GM21447 (cell line): ENCODE results near the gene C1orf21.

ENCODE experiments used
- ATAC-seq: cut with Tn5 transposase; IDR thresholded peaks from one replicate; pipeline ENCODE4 v1.9.1; 2021; ENCODE audit not compliant: unreplicated experiment

Gene C1orf21

GRCh38 chr1:184553845-184554244, 167.0 kb downstream of the C1orf21 start:
- ATAC-seq = no peak

- ATAC-seq = no peak
These were observed 169.1 kb downstream of the C1orf21 start for GRCh38 chr1:184555665-184556641.

- no peak for ATAC-seq
These were observed 169.8 kb downstream of the C1orf21 start for GRCh38 chr1:184556665-184557064.

GRCh38 chr1:184557423-184558347, 170.9 kb downstream of the C1orf21 start:
- no peak for ATAC-seq

- ATAC-seq = no peak
These were observed 171.9 kb downstream of the C1orf21 start for GRCh38 chr1:184558691-184559090.

- no peak for ATAC-seq
These were observed 172.4 kb downstream of the C1orf21 start for GRCh38 chr1:184559117-184559713.

- ATAC-seq = no peak
These were observed 176.0 kb downstream of the C1orf21 start for GRCh38 chr1:184562806-184563205.

- ATAC-seq = no peak
These were observed 176.5 kb downstream of the C1orf21 start for GRCh38 chr1:184563308-184563707.

- no peak for ATAC-seq
These were observed 180.2 kb downstream of the C1orf21 start for GRCh38 chr1:184567009-184567408.

- no peak for ATAC-seq
These were observed 180.8 kb downstream of the C1orf21 start for GRCh38 chr1:184567637-184568036.

- no peak for ATAC-seq
These were observed 181.3 kb downstream of the C1orf21 start for GRCh38 chr1:184568148-184568547.

GRCh38 chr1:184569106-184569505, 182.3 kb downstream of the C1orf21 start:
- ATAC-seq = no peak

- no peak for ATAC-seq
These were observed 187.8 kb downstream of the C1orf21 start for GRCh38 chr1:184574588-184574987.

GRCh38 chr1:184576822-184577221, 190.0 kb downstream of the C1orf21 start:
- no peak for ATAC-seq

- no peak for ATAC-seq
These were observed 190.5 kb downstream of the C1orf21 start for GRCh38 chr1:184577319-184577718.

GRCh38 chr1:184582411-184582810, 195.6 kb downstream of the C1orf21 start:
- no peak for ATAC-seq

GRCh38 chr1:184583849-184584248, 197.0 kb downstream of the C1orf21 start:
- ATAC-seq = no peak

- ATAC-seq = no peak
These were observed 201.9 kb downstream of the C1orf21 start for GRCh38 chr1:184588701-184589100.

GRCh38 chr1:184590163-184590750, 203.4 kb downstream of the C1orf21 start:
- ATAC-seq = no peak

- no peak for ATAC-seq
These were observed 206.8 kb downstream of the C1orf21 start for GRCh38 chr1:184593597-184593996.

GRCh38 chr1:184595596-184595995, 208.8 kb downstream of the C1orf21 start:
- ATAC-seq = no peak
